Activated CD4-positive, alpha-beta memory T cell treated with anti-CD3 and anti-CD28 coated beads for 36 hours (primary cell): ENCODE results near the gene OR10A2. TPM values are rescaled to one million over a fixed set of nuclear protein-coding genes. Genes with fewer than 3 reads are reported as not detected.
"Not testable (repeated sequence)": the region's sequence is repeated elsewhere in the genome, so short reads cannot be mapped to it uniquely, and the experiment has no call there.

Experiments
- CTCF ChIA-PET: fragments of 350-600 bp; sonication (Branson Sonifier 250); formaldehyde crosslinking; loops from one replicate; lab custom pipeline; 2021; ENCODE audit warnings: antibody characterized with exemption, inconsistent platforms; lab: Charles Lee
- POLR2A ChIA-PET: fragments of 350-600 bp; sonication (Branson Sonifier 250); formaldehyde crosslinking; loops from one replicate; lab custom pipeline; 2021; ENCODE audit warnings: antibody characterized with exemption; lab: Charles Lee
- DNase-seq: peaks from one replicate; pipeline ENCODE4 v3.0.0-alpha.2; 2020
- H3K27ac Mint-ChIP-seq: one replicate; pipeline ENCODE4 v1.8.0; 2021; ENCODE audit warnings: mixed read lengths
- H3K27me3 Mint-ChIP-seq: one replicate; pipeline ENCODE4 v1.8.0; 2021; ENCODE audit warnings: mixed read lengths
- H3K36me3 Mint-ChIP-seq: one replicate; pipeline ENCODE4 v1.8.0; 2021; ENCODE audit warnings: mixed read lengths
- H3K4me1 Mint-ChIP-seq: one replicate; pipeline ENCODE4 v1.8.0; 2021; ENCODE audit warnings: low read depth, mixed read lengths
- H3K4me3 Mint-ChIP-seq: one replicate; pipeline ENCODE4 v1.8.0; 2021; ENCODE audit warnings: mild to moderate bottlenecking, mixed read lengths
- H3K9me3 Mint-ChIP-seq: one replicate; pipeline ENCODE4 v1.8.0; 2021; ENCODE audit warnings: mixed read lengths
- intact Hi-C: fragments of 100-400 bp; cut with micrococcal nuclease; formaldehyde crosslinking; loops from one replicate; pipeline ENCODE4 v1.15.1; 2023
- total RNA-seq, 2 experiments: library from RNA; stranded (reverse); gene quantifications; one replicate each; pipeline ENCODE4 v1.2.3, GENCODE V29; 2021

The OR10A2 gene
- total RNA-seq, 2 experiments from 2014 or later, result not detected

GRCh38 chr11:6845383-6845782 is 17.5 kb upstream of the OR10A2 start, which contains the start of gene OR10A5:
Gene OR10A5 (plus strand): TSS chr11:6845683. CDS start chr11:6845683, 0 bp downstream.
- H3K9me3 Mint-ChIP-seq, result no peaks in the 10 kb centered on the region
- peaks cover 24% of the 10 kb centered on the region for H3K27me3 Mint-ChIP-seq

GRCh38 chr11:6850526-6850925 is 12.3 kb upstream of the OR10A2 start:
- H3K4me1 Mint-ChIP-seq, result no peaks in the 10 kb centered on the region
- H3K27ac Mint-ChIP-seq, result no peak overlapping the region
- no peak for DNase-seq
- H3K27me3 Mint-ChIP-seq, result peaks cover 13% of the 10 kb centered on the region
- intact Hi-C loops, result no loop called here
- ChIA-PET CTCF (no interaction called here), POLR2A (no interaction called here)
- no peak overlapping the region for H3K4me3 Mint-ChIP-seq
- no peaks in the 10 kb centered on the region for H3K36me3 Mint-ChIP-seq
- H3K9me3 Mint-ChIP-seq, result peaks cover 24% of the 10 kb centered on the region

More at GRCh38 chr11:6845383-6845782, 17.5 kb upstream of the OR10A2 start, which contains the start of gene OR10A5:
- no peak for DNase-seq
- H3K27ac Mint-ChIP-seq, result no peak within 1 kb of the TSS
- no peak within 1 kb of the TSS for H3K4me3 Mint-ChIP-seq
- no peaks in the 10 kb centered on the region for H3K4me1 Mint-ChIP-seq
- intact Hi-C loops, result no loop called here
- no peaks in the 10 kb centered on the region for H3K36me3 Mint-ChIP-seq
- POLR2A ChIA-PET, result no interaction called here
- CTCF ChIA-PET, result no interaction called here

- intact Hi-C loops, H3K36me3 Mint-ChIP-seq, H3K4me3 Mint-ChIP-seq, H3K4me1 Mint-ChIP-seq, H3K27ac Mint-ChIP-seq, DNase-seq, POLR2A ChIA-PET: not testable (repeated sequence)
- peaks cover 11% of the 10 kb centered on the region for H3K27me3 Mint-ChIP-seq
- peaks cover 27% of the 10 kb centered on the region for H3K9me3 Mint-ChIP-seq
- CTCF ChIA-PET, result interaction anchor here (2.1 kb wide), 1 partner anchor 43 kb away, joined by 5 read pairs; no protein-coding TSS in a partner anchor
These were observed 8.1 kb upstream of the OR10A2 start for GRCh38 chr11:6854801-6855200.

GRCh38 chr11:6855971-6856541 is 6.8 kb upstream of the OR10A2 start:
- Mint-ChIP-seq H3K36me3 (no peaks in the 10 kb centered on the region), H3K4me1 (peaks cover 8% of the 10 kb centered on the region), H3K27ac (no peak overlapping the region), H3K9me3 (peaks cover 27% of the 10 kb centered on the region), H3K4me3 (no peak overlapping the region), H3K27me3 (peaks cover 14% of the 10 kb centered on the region)
- intact Hi-C loops, result no loop called here
- CTCF ChIA-PET, result interaction anchor here (1.3 kb wide), 1 partner anchor 43 kb away, joined by 4 read pairs; no protein-coding TSS in a partner anchor
- DNase-seq, result no peak
- POLR2A ChIA-PET, result no interaction called here

GRCh38 chr11:6856871-6857270 is 6.0 kb upstream of the OR10A2 start:
- POLR2A ChIA-PET, result no interaction called here
- DNase-seq, result no peak
- Mint-ChIP-seq H3K9me3 (peaks cover 23% of the 10 kb centered on the region), H3K27ac (no peak overlapping the region), H3K4me3 (no peak overlapping the region), H3K27me3 (peaks cover 14% of the 10 kb centered on the region), H3K36me3 (no peaks in the 10 kb centered on the region), H3K4me1 (peaks cover 8% of the 10 kb centered on the region)
- CTCF ChIA-PET, result no interaction called here
- intact Hi-C loops, result no loop called here

- intact Hi-C loops, result no loop called here
- Mint-ChIP-seq H3K36me3 (no peaks in the 10 kb centered on the region), H3K4me1 (no peaks in the 10 kb centered on the region), H3K27ac (no peak overlapping the region), H3K9me3 (peaks cover 1% of the 10 kb centered on the region), H3K27me3 (peaks cover 7% of the 10 kb centered on the region), H3K4me3 (no peak overlapping the region)
- CTCF ChIA-PET, result interaction anchor here (1.3 kb wide), 1 partner anchor 52 kb away, joined by 4 read pairs; no protein-coding TSS in a partner anchor
- DNase-seq, result no peak
- POLR2A ChIA-PET, result no interaction called here
These were observed 1.6 kb downstream of the OR10A2 start for GRCh38 chr11:6864438-6864837.

- CTCF ChIA-PET, result interaction anchor here (1.2 kb wide), 1 partner anchor 59 kb away, joined by 5 read pairs; no protein-coding TSS in a partner anchor
- Mint-ChIP-seq H3K4me1 (no peaks in the 10 kb centered on the region), H3K27me3 (peaks cover 8% of the 10 kb centered on the region), H3K27ac (no peak overlapping the region), H3K36me3 (no peaks in the 10 kb centered on the region), H3K9me3 (no peaks in the 10 kb centered on the region), H3K4me3 (no peak overlapping the region)
- no peak for DNase-seq
- POLR2A ChIA-PET, result no interaction called here
- intact Hi-C loops, result no loop called here
These were observed 8.4 kb downstream of the OR10A2 start for GRCh38 chr11:6871278-6871677.

GRCh38 chr11:6875761-6876160 is 12.9 kb downstream of the OR10A2 start:
- no peak overlapping the region for H3K27ac Mint-ChIP-seq
- peaks cover 7% of the 10 kb centered on the region for H3K27me3 Mint-ChIP-seq
- ChIA-PET POLR2A (no interaction called here), CTCF (no interaction called here)
- H3K4me1 Mint-ChIP-seq, result no peaks in the 10 kb centered on the region
- no peak overlapping the region for H3K4me3 Mint-ChIP-seq
- no peak for DNase-seq
- H3K9me3 Mint-ChIP-seq, result no peaks in the 10 kb centered on the region
- H3K36me3 Mint-ChIP-seq, result no peaks in the 10 kb centered on the region
- intact Hi-C loops, result no loop called here

- intact Hi-C loops, result no loop called here
- H3K27ac Mint-ChIP-seq, result no peak within 1 kb of the TSS
These were observed 13.5 kb downstream of the OR10A2 start, which contains the start of gene OR10A4 for GRCh38 chr11:6876325-6876724. Gene OR10A4 (plus strand): TSS chr11:6876625. CDS start chr11:6876648, 23 bp downstream.

GRCh38 chr11:6876914-6877313 is 14.1 kb downstream of the OR10A2 start:
- CTCF ChIA-PET, result no interaction called here
- Mint-ChIP-seq H3K27me3 (peaks cover 3% of the 10 kb centered on the region), H3K9me3 (no peaks in the 10 kb centered on the region), H3K27ac (no peak overlapping the region), H3K36me3 (no peaks in the 10 kb centered on the region), H3K4me3 (no peak overlapping the region), H3K4me1 (no peaks in the 10 kb centered on the region)
- POLR2A ChIA-PET, result no interaction called here
- intact Hi-C loops, result no loop called here
- DNase-seq, result no peak

More at GRCh38 chr11:6876325-6876724, 13.5 kb downstream of the OR10A2 start, which contains the start of gene OR10A4:
- no peak within 1 kb of the TSS for H3K4me3 Mint-ChIP-seq
- no peaks in the 10 kb centered on the region for H3K36me3 Mint-ChIP-seq
- ChIA-PET POLR2A (no interaction called here), CTCF (no interaction called here)
- peaks cover 4% of the 10 kb centered on the region for H3K27me3 Mint-ChIP-seq
- no peak for DNase-seq
- H3K4me1 Mint-ChIP-seq, result no peaks in the 10 kb centered on the region
- H3K9me3 Mint-ChIP-seq, result no peaks in the 10 kb centered on the region

GRCh38 chr11:6882751-6883150 is 19.9 kb downstream of the OR10A2 start:
- DNase-seq, result no peak
- H3K36me3 Mint-ChIP-seq, result no peaks in the 10 kb centered on the region
- POLR2A ChIA-PET, result no interaction called here

GRCh38 chr11:6887711-6888110 is 24.9 kb downstream of the OR10A2 start:
- H3K27ac Mint-ChIP-seq, H3K4me1 Mint-ChIP-seq, intact Hi-C loops, H3K27me3 Mint-ChIP-seq, H3K36me3 Mint-ChIP-seq, DNase-seq, H3K9me3 Mint-ChIP-seq, CTCF ChIA-PET, POLR2A ChIA-PET, H3K4me3 Mint-ChIP-seq: not testable (repeated sequence)

More at GRCh38 chr11:6882751-6883150, 19.9 kb downstream of the OR10A2 start:
- peaks cover 4% of the 10 kb centered on the region for H3K27me3 Mint-ChIP-seq
- H3K4me1 Mint-ChIP-seq, result no peaks in the 10 kb centered on the region
- CTCF ChIA-PET, result no interaction called here
- no peaks in the 10 kb centered on the region for H3K9me3 Mint-ChIP-seq
- H3K4me3 Mint-ChIP-seq, result no peak overlapping the region
- intact Hi-C loops, result no loop called here
- H3K27ac Mint-ChIP-seq, result no peak overlapping the region

GRCh38 chr11:6888830-6889229 is 26.0 kb downstream of the OR10A2 start:
- Mint-ChIP-seq H3K36me3 (no peaks in the 10 kb centered on the region), H3K27me3 (peaks cover 5% of the 10 kb centered on the region), H3K9me3 (no peaks in the 10 kb centered on the region), H3K4me1 (no peaks in the 10 kb centered on the region), H3K4me3 (no peak overlapping the region), H3K27ac (no peak overlapping the region)
- CTCF ChIA-PET, result interaction anchor here (0.7 to 1.3 kb wide), 2 partner anchors 76 to 89 kb away, joined by 4 read pairs; no protein-coding TSS in a partner anchor
- no peak for DNase-seq
- POLR2A ChIA-PET, result no interaction called here
- intact Hi-C loops, result no loop called here
